ENCODE data around the gene SMARCD3. TPM values are rescaled to one million over a fixed set of nuclear protein-coding genes. Genes with fewer than 3 reads are reported as not detected.

The SMARCD3 gene
- total RNA-seq, 6 experiments from 2014 or later, result 28.0 to 32.9 (median 31.2) TPM

GRCh38 chr7:151251689-151252560 is 3.4 kb upstream of the SMARCD3 start:
- DNase-seq, result peak; percentile 58
- TF ChIP-seq CTCF (IDR thresholded peaks at IDR 0.05), result no peak
- Mint-ChIP-seq H3K36me3 (ENCODE audit: low read depth) (no peaks in the 10 kb centered on the region), H3K4me1 (ENCODE audit: low read depth) (peaks cover 42% of the 10 kb centered on the region), H3K27ac (peak overlapping the region; percentile 91), H3K27me3 (ENCODE audit: insufficient read depth) (peaks cover 19% of the 10 kb centered on the region), H3K9me3 (no peaks in the 10 kb centered on the region), H3K4me3 (peak overlapping the region; percentile 91)

GRCh38 chr7:151251328-151251688 is 2.8 kb upstream of the SMARCD3 start:
- DNase-seq, result no peak
- Mint-ChIP-seq H3K27me3 (ENCODE audit: insufficient read depth) (peaks cover 14% of the 10 kb centered on the region), H3K4me3 (peak overlapping the region; percentile 80), H3K27ac (peak overlapping the region; percentile 73), H3K36me3 (ENCODE audit: low read depth) (no peaks in the 10 kb centered on the region), H3K4me1 (ENCODE audit: low read depth) (peaks cover 49% of the 10 kb centered on the region), H3K9me3 (no peaks in the 10 kb centered on the region)
- no peak for TF ChIP-seq CTCF (IDR thresholded peaks at IDR 0.05)

- H3K36me3 Mint-ChIP-seq (ENCODE audit: low read depth), result no peaks in the 10 kb centered on the region
- peak overlapping the region; percentile 80 for H3K4me3 Mint-ChIP-seq
- no peak for TF ChIP-seq CTCF (IDR thresholded peaks at IDR 0.05)
- DNase-seq, result no peak
- no peaks in the 10 kb centered on the region for H3K9me3 Mint-ChIP-seq
- H3K27ac Mint-ChIP-seq, result peak overlapping the region; percentile 85
- peaks cover 55% of the 10 kb centered on the region for H3K4me1 Mint-ChIP-seq (ENCODE audit: low read depth)
- peaks cover 9% of the 10 kb centered on the region for H3K27me3 Mint-ChIP-seq (ENCODE audit: insufficient read depth)
Observed at GRCh38 chr7:151250181-151251132, 2.0 kb upstream of the SMARCD3 start.

GRCh38 chr7:151249732-151250072 is 1.2 kb upstream of the SMARCD3 start:
- Mint-ChIP-seq H3K36me3 (ENCODE audit: low read depth) (no peaks in the 10 kb centered on the region), H3K4me3 (peak overlapping the region; percentile 95), H3K27me3 (ENCODE audit: insufficient read depth) (peaks cover 6% of the 10 kb centered on the region), H3K9me3 (no peaks in the 10 kb centered on the region), H3K27ac (peak overlapping the region; percentile 85), H3K4me1 (ENCODE audit: low read depth) (peaks cover 55% of the 10 kb centered on the region)
- TF ChIP-seq CTCF (IDR thresholded peaks at IDR 0.05), result no peak
- DNase-seq, result peak; percentile 27

GRCh38 chr7:151249034-151249731 is 689 bp upstream of the SMARCD3 start:
- peaks cover 55% of the 10 kb centered on the region for H3K4me1 Mint-ChIP-seq (ENCODE audit: low read depth)
- peak overlapping the region; percentile 85 for H3K27ac Mint-ChIP-seq
- DNase-seq, result peak; percentile 69
- no peaks in the 10 kb centered on the region for H3K36me3 Mint-ChIP-seq (ENCODE audit: low read depth)
- peak overlapping the region; percentile 95 for H3K4me3 Mint-ChIP-seq
- TF ChIP-seq CTCF (IDR thresholded peaks at IDR 0.05), result no peak
- no peaks in the 10 kb centered on the region for H3K9me3 Mint-ChIP-seq
- H3K27me3 Mint-ChIP-seq (ENCODE audit: insufficient read depth), result peaks cover 2% of the 10 kb centered on the region

All from HFFc6 (cell line).